K562 (cell line): ENCODE measurements around the gene USP7. TPM values are rescaled to one million over a fixed set of nuclear protein-coding genes. Genes with fewer than 3 reads are reported as not detected.

Experiments used
- ATAC-seq: fragments of 200-7000 bp; cut with Tn5 transposase; 3 replicates; pipeline ENCODE4 v1.9.1; 2020; ENCODE audit warnings: moderate library complexity
- BruUV-seq: library from RNA; stranded (reverse); fragments of 400-500 nt; replicated peaks from 2 replicates; lab custom pipeline; 2021; lab: Mats Ljungman, UMichigan
- CTCF ChIA-PET: fragments of 300-600 bp; formaldehyde crosslinking; extraction: SDS; loops from one replicate; lab custom pipeline; 2021; ENCODE audit warnings: low intra/inter-chr PET ratio; lab: Yijun Ruan, JAX
- POLR2A ChIA-PET: fragments of 300-600, 350-650 bp; sonication (Branson Sonifier 250); formaldehyde crosslinking; extraction: SDS; loops from one replicate; lab custom pipeline; 2021; ENCODE audit warnings: antibody characterized with exemption, inconsistent platforms; lab: Yijun Ruan, JAX
- DNase-seq, 4 experiments: peaks; one replicate each; pipeline versions ENCODE4 v3.0.0 to v3.0.0-alpha.2; 2011 to 2018; ENCODE audit warnings: low spot score in 3 of 4, mixed read lengths in 3 of 4; ENCODE audit errors: extremely low read depth in 1 of 4
- FAIRE-seq: peaks from 2 replicates; lab custom pipeline; 2011; peaks lifted over from hg19 to GRCh38; lab: Jason Lieb, UNC
- H2AFZ ChIP-seq: 2 replicates; pipeline ENCODE4 v1.6.0; 2011; ENCODE audit warnings: low read depth, low read length, control low read depth, inconsistent platforms
- H3K27ac ChIP-seq: fragments of 200-600 bp; 3 replicates; pipeline ENCODE4 v1.8.0; 2011; ENCODE audit warnings: low read depth, mild to moderate bottlenecking, control low read depth, inconsistent platforms, low read length, moderate library complexity, mixed read lengths; ENCODE audit errors: extremely low read depth
- H3K27me3 ChIP-seq, 2 experiments: fragments of 300-600 bp in 1 of 2; 2 replicates in 1 of 2; 3 replicates in 1 of 2; pipeline versions ENCODE4 v1.6.0 to v1.8.0; 2011; ENCODE audit warnings: inconsistent platforms in 2 of 2, low read length in 2 of 2, mild to moderate bottlenecking in 1 of 2, mixed read lengths in 1 of 2, moderate library complexity in 1 of 2; ENCODE audit not compliant: control insufficient read depth in 2 of 2, insufficient read depth in 2 of 2
- H3K36me3 ChIP-seq: fragments of 300-600 bp; 3 replicates; pipeline ENCODE4 v1.8.0; 2011; ENCODE audit warnings: mild to moderate bottlenecking, low read length, inconsistent platforms; ENCODE audit not compliant: control insufficient read depth, insufficient read depth
- H3K4me1 ChIP-seq, 2 experiments: fragments of 200-600 bp in 1 of 2; replicated peaks in 1 of 2; 2 replicates in 1 of 2; 3 replicates in 1 of 2; pipeline versions ENCODE4 v1.5.1 to v1.8.0; 2011; ENCODE audit warnings: inconsistent platforms in 2 of 2, low read length in 2 of 2, mild to moderate bottlenecking in 1 of 2, mixed read lengths in 1 of 2, moderate library complexity in 1 of 2; ENCODE audit not compliant: control insufficient read depth in 2 of 2, insufficient read depth in 2 of 2
- H3K4me2 ChIP-seq: 2 replicates; pipeline ENCODE4 v1.6.1; 2011; ENCODE audit warnings: low read length, control low read depth, inconsistent platforms, mixed read lengths; ENCODE audit not compliant: insufficient read depth
- H3K4me3 ChIP-seq: fragments of 200-600 bp; sonication (generic), shearing (Covaris generic); 2 replicates; pipeline ENCODE4 v1.5.1; 2016; ENCODE audit warnings: control low read depth, inconsistent platforms
- H3K79me2 ChIP-seq: fragments of 200-600 bp; 3 replicates; pipeline ENCODE4 v1.8.0; 2011; ENCODE audit warnings: low read length, inconsistent platforms; ENCODE audit not compliant: control insufficient read depth, insufficient read depth
- H3K9ac ChIP-seq, 2 experiments: 2 replicates each; pipeline versions ENCODE4 v1.6.0 to v1.6.1; 2011; ENCODE audit warnings: low read depth in 2 of 2, low read length in 2 of 2, control low read depth in 1 of 2, inconsistent platforms in 1 of 2, mild to moderate bottlenecking in 1 of 2, mixed read lengths in 1 of 2; ENCODE audit not compliant: insufficient read depth in 1 of 2
- H3K9me1 ChIP-seq: one replicate; pipeline ENCODE4 v1.6.0; 2011; ENCODE audit warnings: inconsistent platforms, mild to moderate bottlenecking, low read length, moderate library complexity; ENCODE audit not compliant: control insufficient read depth, insufficient read depth
- H3K9me3 ChIP-seq: replicated peaks from 2 replicates; pipeline ENCODE4 v1.5.1; 2011; ENCODE audit warnings: low read depth, low read length, inconsistent platforms; ENCODE audit not compliant: control insufficient read depth, insufficient read depth
- H4K20me1 ChIP-seq: replicated peaks from 2 replicates; pipeline ENCODE4 v1.6.1; 2011; ENCODE audit warnings: low read length, inconsistent platforms, mixed read lengths; ENCODE audit not compliant: control insufficient read depth, insufficient read depth
- CBX1 ChIP-seq: sonication (generic); IDR thresholded peaks from 2 replicates; pipeline ENCODE4 v1.6.1; 2016; ENCODE audit warnings: antibody characterized with exemption, low read depth, mild to moderate bottlenecking
- ETV1 ChIP-seq: fragments of 450-650 bp; conservative IDR thresholded peaks from 2 replicates; pipeline ENCODE4 v1.6.1; 2016; ENCODE audit warnings: missing genetic modification characterization, control low read depth, low read depth, missing compliant biosample characterization
- HMG20B ChIP-seq: fragments of 250-450 bp; sonication (Bioruptor Pico); IDR thresholded peaks from 2 replicates; pipeline ENCODE4 v1.5.0; 2021; ENCODE audit warnings: mild to moderate bottlenecking
- KDM5B ChIP-seq: fragments of 200-600 bp; sonication (generic); IDR thresholded peaks from 2 replicates; pipeline ENCODE4 v1.6.1; 2012; ENCODE audit warnings: low read depth, mild to moderate bottlenecking, moderate library complexity, low read length, control low read depth, inconsistent platforms; ENCODE audit not compliant: insufficient replicate concordance
- NBN ChIP-seq: fragments of 450-650 bp; IDR thresholded peaks from 2 replicates; pipeline ENCODE4 v1.6.1; 2016; ENCODE audit warnings: low read depth, mild to moderate bottlenecking
- NELFE ChIP-seq: IDR thresholded peaks from 2 replicates; pipeline ENCODE4 v1.6.1; 2011; ENCODE audit warnings: mild to moderate bottlenecking; ENCODE audit not compliant: insufficient read depth, insufficient read length
- RAD51 ChIP-seq: fragments of 450-650 bp; IDR thresholded peaks from 2 replicates; pipeline ENCODE4 v1.7.1; 2016; ENCODE audit warnings: low read depth, mild to moderate bottlenecking, borderline replicate concordance
- SAFB2 ChIP-seq: fragments of 200-400 bp; formaldehyde crosslinking; IDR thresholded peaks from 2 replicates; pipeline ENCODE4 v1.6.1; 2018; ENCODE audit warnings: borderline replicate concordance, low read length, low read depth, moderate library complexity; ENCODE audit not compliant: severe bottlenecking
- SMAD3 ChIP-seq: fragments of 450-650 bp; formaldehyde crosslinking; conservative IDR thresholded peaks from 2 replicates; pipeline ENCODE4 v1.4.0; 2020; ENCODE audit warnings: mild to moderate bottlenecking
- SMAD4 ChIP-seq: fragments of 250-450 bp; sonication (Bioruptor Pico); conservative IDR thresholded peaks from 2 replicates; pipeline ENCODE4 v1.8.0; 2021; ENCODE audit warnings: inconsistent platforms, mild to moderate bottlenecking, moderate library complexity
- SNRNP70 ChIP-seq: fragments of 200-400 bp; formaldehyde crosslinking; optimal IDR thresholded peaks from 2 replicates; pipeline ENCODE3; 2017; ENCODE audit warnings: low read depth, low read length
- TEAD4 ChIP-seq, 2 experiments: sonication (generic) in 1 of 2; formaldehyde crosslinking in 1 of 2; IDR thresholded peaks; 2 replicates each; pipeline versions ENCODE4 v1.6.1 to v1.8.0; 2012 to 2022; ENCODE audit warnings: borderline replicate concordance in 1 of 2, inconsistent platforms in 1 of 2, low read length in 1 of 2, mild to moderate bottlenecking in 1 of 2, missing genetic modification reagents in 1 of 2
- ZFP36 ChIP-seq: fragments of 150-350 bp; IDR thresholded peaks from 2 replicates; pipeline ENCODE4 v1.6.1; 2018; ENCODE audit warnings: low read length, low read depth; ENCODE audit not compliant: partially characterized antibody
- WGBS: fragments of 100-300 bp; shearing (Covaris generic); methylation state at CpG from one replicate; pipeline ENCODE4 v1.1.6; 2016; ENCODE audit warnings: low coverage, mixed read lengths; ENCODE audit not compliant: insufficient coverage; ENCODE audit errors: missing lambda C conversion rate; 5-methylcytosine and 5-hydroxymethylcytosine counted together
- in situ Hi-C: fragments of 300-500 bp; cut with MboI; formaldehyde crosslinking; loops from 4 replicates; pipeline ENCODE4 v1.15.0; 2018; ENCODE audit warnings: inconsistent platforms, mixed read lengths
- intact Hi-C: fragments of 100-400 bp; cut with micrococcal nuclease; formaldehyde crosslinking; loops from 2 replicates; pipeline ENCODE4 v1.14.2; 2022
- polyA plus RNA-seq, 8 experiments: library from polyadenylated mRNA; depleted of rRNA in 4 of 8; stranded (reverse) in 5 of 8; unstranded in 3 of 8; fragments of >200 nt; fragmentation: Nextera tagmentation in 2 of 8; fragmentation: Illumina TruSeq in 1 of 8; extraction: Ambion mirVana in 2 of 8; extraction: Trizol in 1 of 8; gene quantifications; 2 replicates each; pipeline versions ENCODE4 v1.2.1 to v1.2.3, GENCODE V29; 2011 to 2014; ENCODE audit warnings: inconsistent platforms in 1 of 8, missing spikeins in 1 of 8
- total RNA-seq, 7 experiments: library from RNA; depleted of rRNA in 6 of 7; stranded (reverse); fragments of >200 nt in 6 of 7; fragmentation: Illumina TruSeq in 2 of 7; extraction: Trizol in 2 of 7; gene quantifications; 2 replicates each; pipeline versions ENCODE4 v1.2.1 to v1.2.3, GENCODE V29; 2011 to 2021; ENCODE audit warnings: low replicate concordance in 1 of 7
- TF ChIP-seq, protein P1 (sequence below): fragments of 450-650 bp; IDR thresholded peaks from 2 replicates; pipeline ENCODE4 v1.6.1; 2016; ENCODE audit warnings: antibody characterized with exemption
- TF ChIP-seq, protein P2 (sequence below): fragments of 450-650 bp; IDR thresholded peaks from 2 replicates; pipeline ENCODE4 v1.6.1; 2016; ENCODE audit warnings: mild to moderate bottlenecking
- TF ChIP-seq, protein P3 (sequence below): sonication (generic); formaldehyde crosslinking; IDR thresholded peaks from 2 replicates; pipeline ENCODE4 v1.8.1; 2023; ENCODE audit warnings: mild to moderate bottlenecking, missing genetic modification reagents

USP7 gene
- total and polyA plus RNA-seq, 9 of the 15 experiments (the other 6 are each of a cell fraction or from before 2014, with no cell fraction given) = 17.1 to 145 (median 57.9) TPM

DNA sequence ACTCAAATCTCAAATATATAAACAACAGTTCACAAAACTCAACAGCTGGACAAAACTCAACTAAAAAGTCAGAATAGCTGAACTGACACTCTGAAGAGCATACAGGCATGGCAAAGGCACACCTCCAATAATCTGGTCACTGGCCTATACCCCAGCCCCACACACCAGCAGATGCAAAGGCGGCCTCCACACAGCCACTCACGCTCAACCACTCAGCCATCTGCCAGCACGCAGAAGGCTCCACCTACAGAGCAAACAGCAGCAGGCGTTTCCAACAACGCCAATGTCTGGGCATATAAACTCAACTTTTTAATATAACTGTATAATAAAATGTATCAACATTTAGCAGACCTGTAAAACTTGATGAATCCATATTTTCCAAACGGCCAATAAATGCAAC, 17.2 kb downstream of the USP7 start:
- no peak for FAIRE-seq
- peaks cover 18 to 36% of the 10 kb centered on the region in 2 experiments for H3K4me1 ChIP-seq
- no peak overlapping the region for H3K27ac ChIP-seq
- 41% methylated on average over 6 of the region's 6 CpGs for WGBS
- peaks cover 26% of the 10 kb centered on the region for H3K9me1 ChIP-seq
- H3K27me3 ChIP-seq = no peaks in the 10 kb centered on the region
- intact Hi-C loops = no loop called here
- DNase-seq = no peak
- no peaks in the 10 kb centered on the region for H3K36me3 ChIP-seq
- in situ Hi-C loops = no loop called here
- H3K4me3 ChIP-seq = no peak overlapping the region
- no peak overlapping the region for H2AFZ ChIP-seq
- peaks cover 100% of the 10 kb centered on the region for H3K79me2 ChIP-seq
- POLR2A ChIA-PET = interaction anchor here (1.0 to 5.6 kb wide), 2 partner anchors 13 to 24 kb away, joined by 3 to 60 read pairs; no protein-coding TSS in a partner anchor
- no peak overlapping the region for H3K4me2 ChIP-seq
- ATAC-seq = peak; percentile 41; the same call in 2 of the 3 replicates
- no TSS peak for BruUV-seq
- CTCF ChIA-PET = no interaction called here
- no peaks in the 10 kb centered on the region for H3K9me3 ChIP-seq
- H3K9ac ChIP-seq = no peak overlapping the region
- peaks cover 89% of the 10 kb centered on the region for H4K20me1 ChIP-seq
- no peak for TF ChIP-seq NBN
- TF ChIP-seq, protein P1, sequence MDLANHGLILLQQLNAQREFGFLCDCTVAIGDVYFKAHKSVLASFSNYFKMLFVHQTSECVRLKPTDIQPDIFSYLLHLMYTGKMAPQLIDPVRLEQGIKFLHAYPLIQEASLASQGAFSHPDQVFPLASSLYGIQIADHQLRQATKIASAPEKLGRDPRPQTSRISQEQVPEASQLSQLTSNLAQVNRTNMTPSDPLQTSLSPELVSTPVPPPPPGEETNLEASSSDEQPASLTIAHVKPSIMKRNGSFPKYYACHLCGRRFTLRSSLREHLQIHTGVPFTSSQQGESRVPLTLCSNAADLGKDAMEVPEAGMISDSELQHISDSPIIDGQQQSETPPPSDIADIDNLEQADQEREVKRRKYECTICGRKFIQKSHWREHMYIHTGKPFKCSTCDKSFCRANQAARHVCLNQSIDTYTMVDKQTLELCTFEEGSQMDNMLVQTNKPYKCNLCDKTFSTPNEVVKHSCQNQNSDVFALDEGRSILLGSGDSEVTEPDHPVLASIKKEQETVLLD = no peak
- TF ChIP-seq SMAD4 (CRISPR knock-in tag) = no peak
- TF ChIP-seq HMG20B (CRISPR knock-in tag) = no peak
- TF ChIP-seq, protein P2, sequence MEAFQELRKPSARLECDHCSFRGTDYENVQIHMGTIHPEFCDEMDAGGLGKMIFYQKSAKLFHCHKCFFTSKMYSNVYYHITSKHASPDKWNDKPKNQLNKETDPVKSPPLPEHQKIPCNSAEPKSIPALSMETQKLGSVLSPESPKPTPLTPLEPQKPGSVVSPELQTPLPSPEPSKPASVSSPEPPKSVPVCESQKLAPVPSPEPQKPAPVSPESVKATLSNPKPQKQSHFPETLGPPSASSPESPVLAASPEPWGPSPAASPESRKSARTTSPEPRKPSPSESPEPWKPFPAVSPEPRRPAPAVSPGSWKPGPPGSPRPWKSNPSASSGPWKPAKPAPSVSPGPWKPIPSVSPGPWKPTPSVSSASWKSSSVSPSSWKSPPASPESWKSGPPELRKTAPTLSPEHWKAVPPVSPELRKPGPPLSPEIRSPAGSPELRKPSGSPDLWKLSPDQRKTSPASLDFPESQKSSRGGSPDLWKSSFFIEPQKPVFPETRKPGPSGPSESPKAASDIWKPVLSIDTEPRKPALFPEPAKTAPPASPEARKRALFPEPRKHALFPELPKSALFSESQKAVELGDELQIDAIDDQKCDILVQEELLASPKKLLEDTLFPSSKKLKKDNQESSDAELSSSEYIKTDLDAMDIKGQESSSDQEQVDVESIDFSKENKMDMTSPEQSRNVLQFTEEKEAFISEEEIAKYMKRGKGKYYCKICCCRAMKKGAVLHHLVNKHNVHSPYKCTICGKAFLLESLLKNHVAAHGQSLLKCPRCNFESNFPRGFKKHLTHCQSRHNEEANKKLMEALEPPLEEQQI = no peak
- no peak for TF ChIP-seq KDM5B
- no peak for TF ChIP-seq ETV1 (tag)
- TF ChIP-seq, protein P3, sequence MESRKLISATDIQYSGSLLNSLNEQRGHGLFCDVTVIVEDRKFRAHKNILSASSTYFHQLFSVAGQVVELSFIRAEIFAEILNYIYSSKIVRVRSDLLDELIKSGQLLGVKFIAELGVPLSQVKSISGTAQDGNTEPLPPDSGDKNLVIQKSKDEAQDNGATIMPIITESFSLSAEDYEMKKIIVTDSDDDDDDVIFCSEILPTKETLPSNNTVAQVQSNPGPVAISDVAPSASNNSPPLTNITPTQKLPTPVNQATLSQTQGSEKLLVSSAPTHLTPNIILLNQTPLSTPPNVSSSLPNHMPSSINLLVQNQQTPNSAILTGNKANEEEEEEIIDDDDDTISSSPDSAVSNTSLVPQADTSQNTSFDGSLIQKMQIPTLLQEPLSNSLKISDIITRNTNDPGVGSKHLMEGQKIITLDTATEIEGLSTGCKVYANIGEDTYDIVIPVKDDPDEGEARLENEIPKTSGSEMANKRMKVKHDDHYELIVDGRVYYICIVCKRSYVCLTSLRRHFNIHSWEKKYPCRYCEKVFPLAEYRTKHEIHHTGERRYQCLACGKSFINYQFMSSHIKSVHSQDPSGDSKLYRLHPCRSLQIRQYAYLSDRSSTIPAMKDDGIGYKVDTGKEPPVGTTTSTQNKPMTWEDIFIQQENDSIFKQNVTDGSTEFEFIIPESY (CRISPR knock-in tag) = no peak
- no peak for TF ChIP-seq SNRNP70
- no peak for TF ChIP-seq CBX1
- TF ChIP-seq SMAD3 (CRISPR knock-in tag) = no peak
- TF ChIP-seq NELFE = no peak
- TF ChIP-seq RAD51 = no peak
- no peak for TF ChIP-seq TEAD4 (IDR thresholded peaks at IDR 0.05; ENCODE audit: low read length)
- TF ChIP-seq TEAD4 (CRISPR knock-in tag; IDR thresholded peaks at IDR 0.05; ENCODE audit: borderline replicate concordance) = no peak
- no peak for TF ChIP-seq SAFB2
- TF ChIP-seq ZFP36 = no peak
